Measurements from ENCODE around the gene SEC14L5.
"Not testable (repeated sequence)": the region's sequence is repeated elsewhere in the genome, so short reads cannot be mapped to it uniquely, and the experiment has no call there.

The SEC14L5 gene

GRCh38 chr16:4948903-4949766 is 9.0 kb upstream of the SEC14L5 start:
- Histone ChIP-seq H3K4me3 (IDR thresholded peaks at IDR 0.05; ENCODE audit: insufficient read depth, low read depth, low read length) (no peak overlapping the region), H3K27me3 (ENCODE audit: insufficient read depth, low read depth) (no peaks in the 10 kb centered on the region), H3K4me2 (no peak overlapping the region), H3K36me3 (ENCODE audit: insufficient read depth) (no peaks in the 10 kb centered on the region), H3K27ac (no peak overlapping the region), H2AFZ (ENCODE audit: low read depth) (no peak overlapping the region), H3K9ac (no peak overlapping the region), H4K20me1 (ENCODE audit: insufficient read depth) (no peaks in the 10 kb centered on the region), H3K4me1 (ENCODE audit: low read depth, poor library complexity, severe bottlenecking) (peaks cover 11% of the 10 kb centered on the region), H3K79me2 (ENCODE audit: insufficient read depth, low read depth) (no peaks in the 10 kb centered on the region)
- TF ChIP-seq, protein P1, sequence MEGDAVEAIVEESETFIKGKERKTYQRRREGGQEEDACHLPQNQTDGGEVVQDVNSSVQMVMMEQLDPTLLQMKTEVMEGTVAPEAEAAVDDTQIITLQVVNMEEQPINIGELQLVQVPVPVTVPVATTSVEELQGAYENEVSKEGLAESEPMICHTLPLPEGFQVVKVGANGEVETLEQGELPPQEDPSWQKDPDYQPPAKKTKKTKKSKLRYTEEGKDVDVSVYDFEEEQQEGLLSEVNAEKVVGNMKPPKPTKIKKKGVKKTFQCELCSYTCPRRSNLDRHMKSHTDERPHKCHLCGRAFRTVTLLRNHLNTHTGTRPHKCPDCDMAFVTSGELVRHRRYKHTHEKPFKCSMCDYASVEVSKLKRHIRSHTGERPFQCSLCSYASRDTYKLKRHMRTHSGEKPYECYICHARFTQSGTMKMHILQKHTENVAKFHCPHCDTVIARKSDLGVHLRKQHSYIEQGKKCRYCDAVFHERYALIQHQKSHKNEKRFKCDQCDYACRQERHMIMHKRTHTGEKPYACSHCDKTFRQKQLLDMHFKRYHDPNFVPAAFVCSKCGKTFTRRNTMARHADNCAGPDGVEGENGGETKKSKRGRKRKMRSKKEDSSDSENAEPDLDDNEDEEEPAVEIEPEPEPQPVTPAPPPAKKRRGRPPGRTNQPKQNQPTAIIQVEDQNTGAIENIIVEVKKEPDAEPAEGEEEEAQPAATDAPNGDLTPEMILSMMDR (conservative IDR thresholded peaks at IDR 0.05; ENCODE audit: low read depth, low read length), result no peak

DNA sequence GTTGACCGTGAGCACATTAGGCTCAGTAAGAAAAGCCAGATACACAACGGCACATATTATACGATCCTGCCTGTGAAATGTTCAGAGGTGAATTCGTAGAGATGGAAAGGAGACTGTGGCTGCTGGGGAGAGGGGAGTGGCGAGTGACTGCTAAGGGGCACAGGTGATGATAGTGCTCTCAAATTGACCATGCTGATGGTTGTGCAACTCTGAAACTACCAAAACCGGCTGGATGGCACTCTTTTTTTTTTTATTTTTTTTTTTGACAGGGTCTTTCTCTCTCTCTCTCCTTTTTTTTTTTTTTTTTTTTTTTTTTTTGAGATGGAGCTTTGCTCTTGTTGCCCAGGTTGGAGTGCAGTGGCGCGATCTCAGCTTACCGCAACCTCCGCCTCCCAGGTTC is 8.1 kb upstream of the SEC14L5 start:
- H3K9ac ChIP-seq, result no peak overlapping the region
- no peak overlapping the region for H2AFZ ChIP-seq (ENCODE audit: low read depth)
- peaks cover 3% of the 10 kb centered on the region for H3K4me1 ChIP-seq (ENCODE audit: low read depth, poor library complexity, severe bottlenecking)
- H3K4me3 ChIP-seq (IDR thresholded peaks at IDR 0.05; ENCODE audit: insufficient read depth, low read depth, low read length), result no peak overlapping the region
- no peaks in the 10 kb centered on the region for H3K36me3 ChIP-seq (ENCODE audit: insufficient read depth)
- TF ChIP-seq, protein P1 (conservative IDR thresholded peaks at IDR 0.05; ENCODE audit: low read depth, low read length), result no peak
- H4K20me1 ChIP-seq (ENCODE audit: insufficient read depth), result no peaks in the 10 kb centered on the region
- H3K27ac ChIP-seq, result no peak overlapping the region
- H3K27me3 ChIP-seq (ENCODE audit: insufficient read depth, low read depth), result no peaks in the 10 kb centered on the region
- H3K79me2 ChIP-seq (ENCODE audit: insufficient read depth, low read depth), result no peaks in the 10 kb centered on the region
- H3K4me2 ChIP-seq, result no peak overlapping the region

DNA sequence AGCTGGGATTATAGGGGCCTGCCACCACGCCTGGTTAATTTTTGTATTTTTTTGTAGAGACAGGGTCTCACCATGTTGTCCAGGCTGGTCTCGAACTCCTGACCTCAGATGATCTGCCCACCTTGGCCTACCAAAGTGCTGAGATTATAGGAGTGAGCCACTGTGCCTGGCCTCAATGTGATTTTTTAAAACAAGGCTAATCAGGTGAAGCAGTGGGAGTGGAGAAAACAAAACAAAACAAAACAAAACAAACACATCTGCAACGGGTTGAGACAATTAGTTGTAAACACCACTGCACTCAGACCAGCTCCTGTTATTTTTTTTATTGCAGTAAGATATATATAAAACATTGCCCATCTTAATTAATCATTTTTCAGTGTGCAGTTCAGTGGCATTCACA is 6.5 kb upstream of the SEC14L5 start:
- not testable (repeated sequence) for H3K27me3 ChIP-seq (ENCODE audit: insufficient read depth, low read depth); H3K4me1 ChIP-seq (ENCODE audit: low read depth, poor library complexity, severe bottlenecking); H3K36me3 ChIP-seq (ENCODE audit: insufficient read depth); H3K79me2 ChIP-seq (ENCODE audit: insufficient read depth, low read depth); H3K4me3 ChIP-seq (IDR thresholded peaks at IDR 0.05; ENCODE audit: insufficient read depth, low read depth, low read length); H2AFZ ChIP-seq (ENCODE audit: low read depth); H3K27ac ChIP-seq; H4K20me1 ChIP-seq (ENCODE audit: insufficient read depth); H3K9ac ChIP-seq; H3K4me2 ChIP-seq

GRCh38 chr16:4954714-4955113 is 3.4 kb upstream of the SEC14L5 start:
- H3K9ac ChIP-seq, result no peak overlapping the region
- H3K36me3 ChIP-seq (ENCODE audit: insufficient read depth), result no peaks in the 10 kb centered on the region
- no peak overlapping the region for H2AFZ ChIP-seq (ENCODE audit: low read depth)
- H3K79me2 ChIP-seq (ENCODE audit: insufficient read depth, low read depth), result no peaks in the 10 kb centered on the region
- TF ChIP-seq, protein P1 (conservative IDR thresholded peaks at IDR 0.05; ENCODE audit: low read depth, low read length), result no peak
- H3K4me3 ChIP-seq (IDR thresholded peaks at IDR 0.05; ENCODE audit: insufficient read depth, low read depth, low read length), result no peak overlapping the region
- no peak overlapping the region for H3K4me2 ChIP-seq
- no peak overlapping the region for H3K27ac ChIP-seq
- H3K4me1 ChIP-seq (ENCODE audit: low read depth, poor library complexity, severe bottlenecking), result peaks cover 22% of the 10 kb centered on the region
- H3K27me3 ChIP-seq (ENCODE audit: insufficient read depth, low read depth), result peaks cover 12% of the 10 kb centered on the region; the same call in 1 of the 2 replicates
- H4K20me1 ChIP-seq (ENCODE audit: insufficient read depth), result no peaks in the 10 kb centered on the region

- Histone ChIP-seq H3K4me2 (peak overlapping the region; percentile 66), H2AFZ (ENCODE audit: low read depth) (peak overlapping the region; percentile 80), H3K4me1 (ENCODE audit: low read depth, poor library complexity, severe bottlenecking) (peaks cover 30% of the 10 kb centered on the region), H3K9ac (no peak overlapping the region), H4K20me1 (ENCODE audit: insufficient read depth) (no peaks in the 10 kb centered on the region), H3K27ac (no peak overlapping the region), H3K36me3 (ENCODE audit: insufficient read depth) (no peaks in the 10 kb centered on the region), H3K79me2 (ENCODE audit: insufficient read depth, low read depth) (no peaks in the 10 kb centered on the region), H3K27me3 (ENCODE audit: insufficient read depth, low read depth) (peaks cover 12% of the 10 kb centered on the region; the same call in 1 of the 2 replicates), H3K4me3 (IDR thresholded peaks at IDR 0.05; ENCODE audit: insufficient read depth, low read depth, low read length) (no peak overlapping the region)
- TF ChIP-seq, protein P1 (conservative IDR thresholded peaks at IDR 0.05; ENCODE audit: low read depth, low read length), result no peak
Measured at GRCh38 chr16:4957420-4957719, 760 bp upstream of the SEC14L5 start.

Data from KMS-11 (cell line).